HepG2 (cell line): Measurements from ENCODE around the gene GRK5. TPM values are rescaled to one million over a fixed set of nuclear protein-coding genes. Genes with fewer than 3 reads are reported as not detected.
A peak's percentile ranks its signal among the peaks of the same experiment; 100 is the strongest.

Source experiments
- ATAC-seq: fragments of 200-7000 bp; cut with Tn5 transposase; 3 replicates; pipeline ENCODE4 v1.9.1; 2020; ENCODE audit warnings: mild to moderate bottlenecking, moderate library complexity
- BruUV-seq: library from RNA; stranded (reverse); fragments of 400-500 nt; replicated peaks from 2 replicates; lab custom pipeline; 2021; lab: Mats Ljungman, UMichigan
- CTCF ChIA-PET: fragments of 300-600 bp; formaldehyde crosslinking; extraction: SDS; loops from one replicate; lab custom pipeline; 2021; ENCODE audit warnings: low total read pairs, inconsistent platforms, low intra/inter-chr PET ratio; lab: Yijun Ruan, JAX
- POLR2A ChIA-PET: fragments of 350-600 bp; sonication (Branson Sonifier 250); formaldehyde crosslinking; loops from one replicate; lab custom pipeline; 2020; ENCODE audit warnings: antibody characterized with exemption, inconsistent platforms; lab: Yijun Ruan, JAX
- DNase-seq: peaks from one replicate; pipeline ENCODE4 v3.0.0-alpha.2; 2015; ENCODE audit warnings: low spot score
- FAIRE-seq: peaks from 3 replicates; lab custom pipeline; 2011; peaks lifted over from hg19 to GRCh38; lab: Jason Lieb, UNC
- H2AFZ ChIP-seq: one replicate; pipeline ENCODE4 v1.6.1; 2011; ENCODE audit warnings: low read length, inconsistent platforms
- H3K27ac ChIP-seq: fragments of 300-600 bp; 3 replicates; pipeline ENCODE4 v1.8.0; 2011; ENCODE audit warnings: mixed run types, mild to moderate bottlenecking, mixed read lengths, low read length, inconsistent platforms; ENCODE audit not compliant: insufficient read depth; ENCODE audit errors: extremely low read length
- H3K27me3 ChIP-seq, 2 experiments: fragments of 200-600 bp in 1 of 2; 2 replicates in 1 of 2; 3 replicates in 1 of 2; pipeline versions ENCODE4 v1.6.0 to v1.8.0; 2011; ENCODE audit warnings: low read length in 2 of 2, mild to moderate bottlenecking in 2 of 2, moderate library complexity in 2 of 2, inconsistent platforms in 1 of 2; ENCODE audit not compliant: insufficient read depth in 2 of 2, control insufficient read depth in 1 of 2
- H3K36me3 ChIP-seq, 2 experiments: fragments of 200-600 bp in 1 of 2; replicated peaks in 1 of 2; 2 replicates in 1 of 2; 3 replicates in 1 of 2; pipeline versions ENCODE4 v1.5.1 to v1.8.0; 2011; ENCODE audit warnings: low read length in 2 of 2, inconsistent platforms in 1 of 2; ENCODE audit not compliant: insufficient read depth in 2 of 2, control insufficient read depth in 1 of 2
- H3K4me1 ChIP-seq: 2 replicates; pipeline ENCODE4 v1.5.1; 2012; ENCODE audit warnings: low read length, inconsistent platforms; ENCODE audit not compliant: insufficient read depth
- H3K4me2 ChIP-seq: 2 replicates; pipeline ENCODE4 v1.6.0; 2011; ENCODE audit warnings: low read depth, low read length, inconsistent platforms
- H3K4me3 ChIP-seq, 3 experiments: fragments of 200-600 bp in 1 of 3; sonication (generic), shearing (Covaris generic) in 1 of 3; replicated peaks in 1 of 3; 2 replicates each; pipeline ENCODE4 v1.5.1; 2011 to 2016; ENCODE audit warnings: low read length in 3 of 3, inconsistent platforms in 2 of 3, low read depth in 2 of 3, mild to moderate bottlenecking in 2 of 3, control low read depth in 1 of 3, mixed read lengths in 1 of 3; ENCODE audit not compliant: insufficient read depth in 1 of 3
- H3K79me2 ChIP-seq: one replicate; pipeline ENCODE4 v1.6.1; 2011; ENCODE audit warnings: low read length, inconsistent platforms; ENCODE audit not compliant: insufficient read depth
- H3K9ac ChIP-seq: 2 replicates; pipeline ENCODE4 v1.6.0; 2011; ENCODE audit warnings: mild to moderate bottlenecking, low read depth, low read length, inconsistent platforms; ENCODE audit not compliant: insufficient read depth
- H3K9me3 ChIP-seq: 2 replicates; pipeline ENCODE4 v1.5.1; 2012; ENCODE audit warnings: mild to moderate bottlenecking, low read length
- H4K20me1 ChIP-seq: 2 replicates; pipeline ENCODE4 v1.6.0; 2011; ENCODE audit warnings: inconsistent platforms, mild to moderate bottlenecking, low read length, moderate library complexity; ENCODE audit not compliant: insufficient read depth
- ZMYM3 ChIP-seq: sonication (generic); formaldehyde crosslinking; IDR thresholded peaks from 2 replicates; pipeline ENCODE4 v1.5.1; 2020; ENCODE audit warnings: mild to moderate bottlenecking, missing genetic modification reagents
- ZNF20 ChIP-seq: sonication (generic); formaldehyde crosslinking; IDR thresholded peaks from 2 replicates; pipeline ENCODE4 v1.4.0; 2020; ENCODE audit warnings: mild to moderate bottlenecking, moderate library complexity, missing genetic modification reagents
- ZNF687 ChIP-seq: sonication (generic); formaldehyde crosslinking; IDR thresholded peaks from 2 replicates; pipeline ENCODE4 v1.5.1; 2020; ENCODE audit warnings: mild to moderate bottlenecking, missing genetic modification reagents, moderate library complexity
- ZNF768 ChIP-seq: sonication (generic); formaldehyde crosslinking; IDR thresholded peaks from 2 replicates; pipeline ENCODE4 v1.4.0; 2020; ENCODE audit warnings: missing genetic modification reagents
- WGBS: methylation state at CpG from one replicate; pipeline ENCODE4 v1.1.6; 2017; ENCODE audit warnings: low lambda C conversion rate; 5-methylcytosine and 5-hydroxymethylcytosine counted together
- in situ Hi-C: cut with HindIII; loops from 2 replicates; pipeline ENCODE4 v1.10.0; 2017; ENCODE audit warnings: low pct_unique_long_range_greater_than_20kb; ENCODE audit not compliant: extremely low pct_ligation_motif_present
- intact Hi-C: fragments of 100-400 bp; cut with micrococcal nuclease; formaldehyde crosslinking; loops from one replicate; pipeline ENCODE4 v1.10.0; 2022; ENCODE audit not compliant: unreplicated experiment
- polyA plus RNA-seq, 8 experiments: library from polyadenylated mRNA; depleted of rRNA in 3 of 8; stranded (reverse) in 7 of 8; unstranded in 1 of 8; fragments of >200 nt; fragmentation: Illumina TruSeq in 4 of 8; extraction: Trizol in 4 of 8; gene quantifications; 2 replicates each; pipeline versions ENCODE4 v1.2.1 to v1.2.3, GENCODE V29; 2011 to 2016; ENCODE audit warnings: low read depth in 4 of 8, missing spikeins in 1 of 8, mixed read lengths in 1 of 8; ENCODE audit not compliant: insufficient read depth in 1 of 8
- total RNA-seq, 5 experiments: library from RNA; depleted of rRNA; stranded (reverse); fragments of >200 nt; fragmentation: Illumina TruSeq; extraction: Trizol; gene quantifications; 2 replicates each; pipeline ENCODE4 v1.2.3, GENCODE V29; 2016; ENCODE audit warnings: low read depth in 1 of 5

GRK5 gene
- total and polyA plus RNA-seq, 2 of the 13 experiments (the other 11 are each of a cell fraction or from before 2014, with no cell fraction given): 10.4 to 12.6 TPM

GRCh38 chr10:119306514-119306951 is 99.2 kb downstream of the GRK5 start (continued):
- 0 out of 2 replicates have a peak, but pooled peaks have one; percentile 9 for TF ChIP-seq ZNF687 (CRISPR knock-in tag)

- H3K9me3 ChIP-seq: no peaks in the 10 kb centered on the region
- no peaks in the 10 kb centered on the region for H3K36me3 ChIP-seq
- H3K4me2 ChIP-seq: no peak overlapping the region
- ATAC-seq: no peak
- TF ChIP-seq ZNF20 (CRISPR knock-in tag) (no peak), ZMYM3 (CRISPR knock-in tag) (0 out of 2 replicates have a peak, but pooled peaks have one; percentile 15), ZNF768 (peak; percentile 50; the same call in 1 of the 2 replicates)
- TF ChIP-seq, all 625 proteins: peak for 2
- ChIA-PET POLR2A (interaction anchor here (1.6 kb wide), 1 partner anchor 35 kb away, joined by 3 read pairs; no protein-coding TSS in a partner anchor), CTCF (no interaction called here)
- Histone ChIP-seq H3K79me2 (peaks cover 7% of the 10 kb centered on the region), H2AFZ (no peak overlapping the region), H4K20me1 (no peaks in the 10 kb centered on the region), H3K9ac (no peak overlapping the region), H3K27ac (no peak overlapping the region), H3K4me3 (no peak overlapping the region), H3K27me3 (no peaks in the 10 kb centered on the region), H3K4me1 (peaks cover 50% of the 10 kb centered on the region)
- in situ Hi-C loops: no loop called here
- intact Hi-C loops: no loop called here
- no peak for FAIRE-seq
- no TSS peak for BruUV-seq
- 94% methylated on average over 4 of the region's 4 CpGs for WGBS
- DNase-seq: no peak
Observed at GRCh38 chr10:119306986-119307392, 99.6 kb downstream of the GRK5 start.
